M059J (cell line): Measurements from ENCODE around the gene AP4M1. TPM values are rescaled to one million over a fixed set of nuclear protein-coding genes. Genes with fewer than 3 reads are reported as not detected.

Experiments
- DNase-seq: peaks from one replicate; pipeline ENCODE4 v3.0.0-alpha.2; 2012; ENCODE audit warnings: low read depth
- total RNA-seq: library from RNA; depleted of rRNA; stranded (reverse); fragments of >200 nt; shearing (Covaris generic); gene quantifications from 2 replicates; pipeline ENCODE4 v1.2.3, GENCODE V29; 2014

Gene AP4M1
- total RNA-seq, 1 experiment from 2014 or later = 23.3 TPM

- DNase-seq = no peak
These were observed 15.9 kb upstream of the AP4M1 start for GRCh38 chr7:100085515-100085914.

- DNase-seq = peak; percentile 99
These were observed 14.2 kb upstream of the AP4M1 start for GRCh38 chr7:100087055-100087750.

- no peak for DNase-seq
These were observed 13.3 kb upstream of the AP4M1 start for GRCh38 chr7:100088095-100088620.

- DNase-seq = peak; percentile 74
These were observed 12.6 kb upstream of the AP4M1 start, which contains the start of gene COPS6 for GRCh38 chr7:100088621-100089457. COPS6 (plus strand) TSS chr7:100088969; CDS start chr7:100088991, 22 bp downstream.

GRCh38 chr7:100089458-100090196 is 11.8 kb upstream of the AP4M1 start:
- DNase-seq = peak; percentile 66

- peak; percentile 37 for DNase-seq
These were observed 10.7 kb upstream of the AP4M1 start for GRCh38 chr7:100090527-100091410.

GRCh38 chr7:100091411-100092181 is 9.8 kb upstream of the AP4M1 start:
- peak; percentile 44 for DNase-seq

GRCh38 chr7:100093054-100093453 is 8.4 kb upstream of the AP4M1 start:
- no peak for DNase-seq

GRCh38 chr7:100093498-100093897 is 7.9 kb upstream of the AP4M1 start:
- DNase-seq = no peak

- DNase-seq = no peak
These were observed 7.4 kb upstream of the AP4M1 start for GRCh38 chr7:100093925-100094486.

- DNase-seq = no peak
These were observed 6.2 kb upstream of the AP4M1 start for GRCh38 chr7:100095289-100095688.

GRCh38 chr7:100095704-100096103 is 5.7 kb upstream of the AP4M1 start:
- DNase-seq = no peak

- DNase-seq = no peak
These were observed 2.5 kb upstream of the AP4M1 start for GRCh38 chr7:100098913-100099312.

- no peak for DNase-seq
These were observed 2.0 kb upstream of the AP4M1 start for GRCh38 chr7:100099452-100099851.

GRCh38 chr7:100100420-100101015 is 925 bp upstream of the AP4M1 start:
- DNase-seq = peak; percentile 93

- DNase-seq = peak; percentile 100
These were observed 1.8 kb downstream of the AP4M1 start for GRCh38 chr7:100102950-100103840.

- DNase-seq = no peak
These were observed 4.1 kb downstream of the AP4M1 start for GRCh38 chr7:100105534-100105933.

- DNase-seq = no peak
These were observed 5.2 kb downstream of the AP4M1 start for GRCh38 chr7:100106633-100107032.
